GM21723 (cell line): ENCODE data around the gene MAPK8IP3.
"Not testable (repeated sequence)": the region's sequence is repeated elsewhere in the genome, so short reads cannot be mapped to it uniquely, and the experiment has no call there.

Source experiments
- ATAC-seq: cut with Tn5 transposase; IDR thresholded peaks from one replicate; pipeline ENCODE4 v1.9.1; 2021; ENCODE audit warnings: mild to moderate bottlenecking, moderate library complexity; ENCODE audit not compliant: unreplicated experiment

MAPK8IP3 gene

GRCh38 chr16:1732071-1732470, 26.1 kb downstream of the MAPK8IP3 start:
- ATAC-seq, result no peak

GRCh38 chr16:1732551-1732987, 26.6 kb downstream of the MAPK8IP3 start:
- ATAC-seq, result not testable (repeated sequence)

GRCh38 chr16:1734123-1734522, 28.1 kb downstream of the MAPK8IP3 start:
- no peak for ATAC-seq

GRCh38 chr16:1734816-1735215, 28.8 kb downstream of the MAPK8IP3 start:
- ATAC-seq, result no peak

GRCh38 chr16:1740234-1740633, 34.2 kb downstream of the MAPK8IP3 start:
- no peak for ATAC-seq

GRCh38 chr16:1740781-1741490, 34.9 kb downstream of the MAPK8IP3 start:
- no peak for ATAC-seq

- ATAC-seq, result no peak
Observed at GRCh38 chr16:1741553-1742165, 35.7 kb downstream of the MAPK8IP3 start.

GRCh38 chr16:1743376-1744337, 37.7 kb downstream of the MAPK8IP3 start:
- no peak for ATAC-seq

- no peak for ATAC-seq
Observed at GRCh38 chr16:1744338-1744840, 38.4 kb downstream of the MAPK8IP3 start.

- ATAC-seq, result no peak
Observed at GRCh38 chr16:1745181-1745899, 39.3 kb downstream of the MAPK8IP3 start.

- ATAC-seq, result no peak
Observed at GRCh38 chr16:1745900-1746692, 40.1 kb downstream of the MAPK8IP3 start.

GRCh38 chr16:1746693-1747195, 40.7 kb downstream of the MAPK8IP3 start:
- no peak for ATAC-seq

- ATAC-seq, result no peak
Observed at GRCh38 chr16:1747934-1748333, 41.9 kb downstream of the MAPK8IP3 start.

GRCh38 chr16:1749152-1750117, 43.4 kb downstream of the MAPK8IP3 start:
- no peak for ATAC-seq

GRCh38 chr16:1751946-1752345, 46.0 kb downstream of the MAPK8IP3 start:
- no peak for ATAC-seq

GRCh38 chr16:1752853-1753252, 46.9 kb downstream of the MAPK8IP3 start:
- no peak for ATAC-seq

- ATAC-seq, result no peak
Observed at GRCh38 chr16:1754204-1754603, 48.2 kb downstream of the MAPK8IP3 start.

- no peak for ATAC-seq
Observed at GRCh38 chr16:1757714-1758461, 51.9 kb downstream of the MAPK8IP3 start.
